ENCODE measurements around the gene CCDC9B.

Gene CCDC9B

GRCh38 chr15:40365016-40365415 lies 24.3 kb upstream of the CCDC9B start:
- DNase-seq = no peak

GRCh38 chr15:40364251-40364650 lies 23.5 kb upstream of the CCDC9B start:
- no peak for DNase-seq

- DNase-seq = no peak
These were observed 22.9 kb upstream of the CCDC9B start for GRCh38 chr15:40363611-40364010.

- no peak for DNase-seq
These were observed 20.9 kb upstream of the CCDC9B start for GRCh38 chr15:40361640-40362039.

- DNase-seq = no peak
These were observed 19.3 kb upstream of the CCDC9B start for GRCh38 chr15:40360015-40360414.

- DNase-seq = no peak
These were observed 18.0 kb upstream of the CCDC9B start for GRCh38 chr15:40358471-40359353.

- DNase-seq = peak; percentile 88
These were observed 17.2 kb upstream of the CCDC9B start, which contains the start of gene DISP2 for GRCh38 chr15:40357723-40358470. Gene DISP2, plus strand, starts transcription at chr15:40358219. Its CDS starts 103 bp downstream, at chr15:40358322.

- DNase-seq = no peak
These were observed 16.5 kb upstream of the CCDC9B start for GRCh38 chr15:40357246-40357645.

GRCh38 chr15:40355976-40356585 lies 15.3 kb upstream of the CCDC9B start:
- DNase-seq = no peak

- DNase-seq = no peak
These were observed 13.9 kb upstream of the CCDC9B start for GRCh38 chr15:40354408-40355171.

GRCh38 chr15:40353697-40354096 lies 13.0 kb upstream of the CCDC9B start:
- no peak for DNase-seq

- DNase-seq = no peak
These were observed 11.7 kb upstream of the CCDC9B start for GRCh38 chr15:40352281-40352901.

GRCh38 chr15:40349163-40349562 lies 8.4 kb upstream of the CCDC9B start:
- DNase-seq = no peak

- DNase-seq = no peak
These were observed 7.7 kb upstream of the CCDC9B start for GRCh38 chr15:40348474-40348870.

GRCh38 chr15:40347559-40348473 lies 7.1 kb upstream of the CCDC9B start:
- DNase-seq = no peak

- DNase-seq = no peak
These were observed 6.1 kb upstream of the CCDC9B start for GRCh38 chr15:40346579-40347558.

- no peak for DNase-seq
These were observed 5.3 kb upstream of the CCDC9B start for GRCh38 chr15:40345867-40346578.

GRCh38 chr15:40345225-40345866 lies 4.6 kb upstream of the CCDC9B start:
- no peak for DNase-seq

All from stimulated activated CD4-positive, alpha-beta T cell treated with anti-CD3 and anti-CD28 coated beads, Interleukin-1b, Interleukin-23, amount 100 ng/mL, for 48 hours (primary cell).